ENCODE results near the gene SMPD2.
A peak's percentile ranks its signal among the peaks of the same experiment; 100 is the strongest.

The SMPD2 gene, protein sequence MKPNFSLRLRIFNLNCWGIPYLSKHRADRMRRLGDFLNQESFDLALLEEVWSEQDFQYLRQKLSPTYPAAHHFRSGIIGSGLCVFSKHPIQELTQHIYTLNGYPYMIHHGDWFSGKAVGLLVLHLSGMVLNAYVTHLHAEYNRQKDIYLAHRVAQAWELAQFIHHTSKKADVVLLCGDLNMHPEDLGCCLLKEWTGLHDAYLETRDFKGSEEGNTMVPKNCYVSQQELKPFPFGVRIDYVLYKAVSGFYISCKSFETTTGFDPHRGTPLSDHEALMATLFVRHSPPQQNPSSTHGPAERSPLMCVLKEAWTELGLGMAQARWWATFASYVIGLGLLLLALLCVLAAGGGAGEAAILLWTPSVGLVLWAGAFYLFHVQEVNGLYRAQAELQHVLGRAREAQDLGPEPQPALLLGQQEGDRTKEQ

DNA sequence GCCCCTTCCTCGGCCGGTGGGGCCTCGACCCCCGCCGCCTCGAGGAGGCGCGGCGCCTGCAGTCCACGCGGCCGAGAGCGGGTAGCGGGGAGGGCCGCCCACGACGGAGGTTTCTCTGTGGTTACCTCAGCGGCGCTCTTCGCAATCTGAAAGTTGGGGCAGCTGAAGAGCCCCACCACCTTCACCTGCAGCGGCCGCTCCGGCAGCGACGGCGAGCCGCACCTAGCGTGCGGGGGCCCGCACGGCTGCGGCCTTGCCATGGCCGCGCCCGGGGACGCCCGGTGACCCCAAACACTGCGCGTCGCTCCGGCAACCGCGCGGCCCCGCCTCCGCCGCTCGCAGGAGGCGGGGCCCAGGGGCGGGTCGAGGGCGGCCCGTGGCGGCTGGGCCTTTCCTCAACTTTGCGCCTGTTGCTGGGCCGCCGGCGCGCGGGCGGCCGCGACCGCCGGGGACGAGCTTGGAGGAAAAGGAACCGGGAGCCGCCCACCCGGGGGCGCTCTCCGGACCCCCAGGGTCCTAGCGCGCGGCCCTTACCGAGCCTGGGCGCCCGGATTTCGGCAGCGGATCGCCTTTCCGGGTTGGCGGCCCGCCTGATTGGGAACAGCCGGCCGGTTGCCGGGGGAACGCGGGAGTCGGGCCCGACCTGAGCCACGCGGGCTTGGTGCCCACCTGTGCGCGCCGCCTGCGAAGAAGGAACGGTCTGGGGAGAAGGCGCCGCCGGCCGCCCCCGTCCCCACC, at the start of gene SMPD2, which contains the start of gene PPIL6:
Gene SMPD2 (plus strand): TSS at position 394 of the 738 bp plus-strand sequence. CDS start 398 bp downstream, outside the sequence.
Gene PPIL6 (minus strand): TSS at position 298 of the 738 bp plus-strand sequence. CDS start 38 bp downstream, at position 260.
- DNase-seq, result peak; percentile 77

DNA sequence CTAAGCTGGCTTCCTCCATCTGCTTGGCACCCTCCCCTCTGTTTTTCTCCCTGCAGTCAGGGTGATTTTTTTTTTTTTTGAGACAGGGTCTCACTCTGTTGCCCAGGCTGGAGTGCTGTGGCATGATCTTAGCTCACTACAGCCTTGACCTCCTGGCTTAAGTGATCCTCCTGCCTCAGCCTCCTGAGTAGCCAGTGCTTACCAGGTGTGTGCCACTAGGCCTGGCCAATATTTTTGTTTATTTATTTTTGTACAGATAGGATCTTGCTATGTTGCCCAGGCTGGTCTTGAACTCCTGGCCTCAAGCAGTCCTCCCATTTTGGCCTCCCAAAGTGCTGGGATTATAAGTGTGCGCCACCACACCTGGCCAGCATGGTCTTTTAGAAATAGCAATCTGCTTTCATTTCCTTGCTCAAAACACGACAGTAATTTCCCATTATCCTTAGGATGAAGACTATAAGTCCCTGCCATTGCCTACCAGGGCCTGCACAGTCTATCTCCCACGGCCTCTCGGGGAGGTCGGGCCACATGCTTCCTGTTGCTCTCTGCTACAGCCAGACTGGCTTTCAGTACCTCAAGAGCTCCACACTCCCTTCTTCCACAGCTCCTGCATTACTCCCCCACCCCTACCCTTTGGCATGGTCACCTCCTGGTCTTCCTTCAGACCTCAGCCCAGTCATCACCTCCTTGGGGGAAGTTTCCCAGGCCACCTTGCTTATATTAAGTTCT, 47.2 kb upstream of the SMPD2 start:
- DNase-seq, result no peak

DNA sequence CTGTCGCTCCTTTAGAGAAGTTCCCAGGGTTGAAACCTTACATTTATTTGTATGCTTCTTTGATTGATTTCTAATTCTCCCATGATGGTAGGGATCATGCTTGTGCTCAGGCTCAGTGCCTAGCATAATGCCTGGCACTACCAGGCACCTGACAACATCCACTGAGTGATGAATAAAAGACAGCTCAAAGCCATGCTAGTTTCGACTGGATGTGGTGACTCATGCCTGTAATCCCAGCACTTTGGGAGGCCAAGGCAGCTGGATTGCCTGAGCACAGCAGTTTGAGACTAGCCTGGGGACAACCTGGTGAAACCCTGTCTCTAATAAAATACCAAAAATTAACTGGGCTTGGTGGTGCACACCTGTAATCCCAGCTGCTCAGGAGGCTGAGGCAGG, 46.6 kb upstream of the SMPD2 start:
- DNase-seq, result no peak

DNA sequence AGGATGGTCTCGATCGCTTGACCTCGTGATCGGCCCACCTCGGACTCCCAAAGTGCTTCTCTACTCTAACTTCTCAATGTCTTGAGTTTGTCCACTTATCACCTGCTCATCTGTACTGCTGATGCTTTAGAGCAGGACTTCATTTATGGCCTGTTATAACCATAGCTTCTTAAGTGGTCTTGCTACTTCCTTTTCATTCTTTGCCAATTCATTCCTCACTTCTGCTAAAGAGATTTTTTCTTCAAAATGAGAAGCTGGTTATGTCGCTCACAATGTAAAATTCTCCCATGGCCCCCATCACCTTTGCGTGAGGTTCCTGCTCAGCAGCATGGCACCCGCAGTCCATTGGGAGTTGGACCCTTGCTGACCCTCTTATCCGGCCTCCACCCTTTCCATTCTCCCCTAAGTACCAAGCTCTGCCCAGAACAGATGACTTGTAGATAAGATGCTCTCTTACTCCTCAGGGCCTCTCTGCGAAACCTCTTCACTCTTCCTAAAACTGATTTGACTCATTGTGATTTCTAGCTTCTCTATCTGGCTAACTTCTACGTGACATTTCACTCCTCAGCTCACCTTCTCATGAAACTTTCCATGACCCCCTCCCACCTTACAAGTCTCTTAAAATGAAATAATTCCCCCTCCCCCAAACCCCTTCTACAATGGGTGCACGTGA, 44.3 kb upstream of the SMPD2 start:
- no peak for DNase-seq

DNA sequence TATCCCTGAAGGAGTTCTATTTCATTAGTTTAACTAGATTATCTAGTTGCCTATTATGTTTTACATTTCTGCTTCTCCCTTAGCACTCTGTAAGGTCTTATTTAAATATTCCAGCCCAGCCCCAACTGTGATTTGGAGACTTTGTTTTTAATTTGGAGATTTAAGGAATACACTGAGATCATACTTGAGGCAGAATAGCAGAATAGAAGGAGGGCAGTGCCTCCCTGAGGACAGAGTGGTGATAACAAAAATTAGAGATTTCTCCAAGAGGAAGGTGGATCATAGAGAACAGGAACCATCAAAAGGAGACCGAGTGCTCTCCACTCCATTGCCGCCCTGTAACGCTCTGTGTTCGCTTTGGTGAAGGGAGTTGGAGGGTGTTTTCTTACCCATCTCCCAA, 43.5 kb upstream of the SMPD2 start:
- DNase-seq, result no peak

DNA sequence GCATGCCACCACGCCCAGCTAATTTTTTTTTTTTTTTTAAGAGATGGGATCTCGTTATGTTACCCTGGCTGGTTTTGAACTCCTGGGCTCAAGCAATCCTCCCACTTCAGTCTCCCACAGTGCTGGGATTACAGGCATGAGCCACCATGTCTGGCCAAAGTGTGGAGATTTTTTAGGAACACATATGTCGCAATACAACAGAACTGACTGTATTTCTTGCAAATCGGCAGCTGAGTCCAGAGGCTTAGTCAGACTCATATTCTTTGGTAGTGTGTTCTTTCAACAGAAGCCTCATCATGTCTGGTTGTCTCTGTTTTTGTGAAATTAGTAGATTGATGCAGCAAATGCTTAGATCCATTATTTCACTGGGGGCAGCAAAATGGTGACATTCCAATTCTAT, 34.3 kb upstream of the SMPD2 start:
- no peak for DNase-seq

DNA sequence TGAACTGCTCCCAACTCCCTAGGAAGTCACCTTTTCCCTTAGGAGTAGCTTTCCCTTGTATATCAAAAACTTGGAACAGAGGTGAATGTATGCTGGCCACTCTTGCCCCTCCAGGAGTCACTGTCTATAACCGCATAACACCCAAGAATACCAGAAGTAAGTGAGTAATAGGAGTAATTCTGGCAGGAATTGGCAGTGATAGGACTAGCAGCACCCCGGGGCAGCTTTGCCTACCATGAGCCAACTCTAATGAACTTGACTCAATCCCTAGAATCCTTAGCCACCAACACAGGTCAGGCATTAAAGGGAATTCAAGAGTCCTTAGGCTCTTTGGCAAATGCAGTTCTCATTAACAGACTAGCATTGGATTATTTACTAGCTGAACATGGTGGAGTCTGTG, 29.5 kb upstream of the SMPD2 start:
- DNase-seq, result no peak

DNA sequence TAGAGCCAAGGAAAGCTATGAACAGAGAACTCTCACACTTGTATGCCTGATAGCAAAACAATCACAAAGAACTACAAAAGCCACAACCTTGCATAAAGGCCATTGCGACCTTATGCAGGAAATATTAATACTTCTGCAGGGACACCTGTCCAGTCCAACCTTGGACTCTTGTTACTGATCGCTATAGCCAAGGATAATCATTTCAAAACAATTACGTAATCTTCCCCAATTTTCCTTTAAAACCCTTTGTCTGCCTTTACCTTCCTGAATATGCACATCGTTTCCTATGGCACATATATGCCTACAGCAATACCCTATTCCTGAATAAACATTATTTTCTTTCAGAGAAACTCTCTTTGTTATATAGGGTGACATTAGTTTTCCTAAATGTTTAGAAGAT, 22.9 kb upstream of the SMPD2 start:
- DNase-seq, result no peak

DNA sequence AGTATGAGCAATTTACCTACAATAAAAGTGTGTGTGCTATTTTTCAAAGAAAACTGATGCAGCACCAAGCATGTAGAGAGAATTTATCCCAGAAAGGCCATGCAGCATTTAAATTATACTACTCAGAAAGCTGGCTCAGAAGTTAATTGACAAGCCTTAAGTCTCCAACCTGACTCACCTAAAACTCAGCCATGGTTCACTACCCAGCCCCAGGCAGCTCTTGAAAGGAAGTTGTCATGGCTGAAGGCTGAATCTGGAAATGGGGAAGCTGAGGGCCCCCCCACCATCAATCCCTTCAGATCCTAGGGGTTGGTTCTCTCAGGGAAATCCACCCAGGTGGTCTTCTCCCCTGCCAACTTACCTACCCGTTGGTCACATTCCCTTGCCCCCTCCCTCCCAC, 19.8 kb upstream of the SMPD2 start:
- no peak for DNase-seq

DNA sequence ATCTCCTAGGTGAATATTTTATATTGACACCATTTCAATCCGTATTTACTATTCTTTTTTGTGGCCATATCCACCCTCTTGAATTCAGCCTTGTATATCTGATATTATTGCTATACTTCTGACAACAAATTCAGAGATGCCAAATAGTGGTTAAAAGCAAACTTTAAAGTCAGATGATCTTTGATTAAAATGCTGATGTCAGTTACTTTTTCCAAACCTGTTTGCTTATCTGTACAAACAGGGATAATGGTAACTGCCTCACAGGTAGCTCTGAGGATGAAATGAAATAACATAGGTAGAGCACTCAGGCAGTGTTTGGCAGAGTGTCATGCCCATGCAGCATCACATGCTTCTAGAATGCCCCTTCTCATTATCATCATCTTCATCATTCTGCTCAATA, 19.3 kb upstream of the SMPD2 start:
- no peak for DNase-seq

DNA sequence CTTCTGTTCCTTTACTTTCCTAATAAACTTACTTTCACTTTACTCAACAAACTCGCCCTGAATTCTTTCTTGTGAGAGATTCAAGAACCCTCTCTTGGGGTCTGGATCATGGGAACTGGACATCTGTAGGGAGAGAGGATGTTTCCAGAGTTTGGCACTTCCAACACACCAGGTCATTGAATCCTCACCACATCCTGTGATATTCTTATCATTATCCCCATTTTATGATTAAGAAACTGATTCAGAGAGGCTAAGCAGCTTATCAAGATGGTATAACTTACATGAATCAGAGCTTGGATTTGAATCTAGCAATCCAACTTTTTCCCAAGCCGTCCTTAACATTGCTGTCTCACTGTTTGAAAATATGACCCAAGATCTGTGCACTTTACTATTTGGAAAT, 15.6 kb upstream of the SMPD2 start:
- no peak for DNase-seq

DNA sequence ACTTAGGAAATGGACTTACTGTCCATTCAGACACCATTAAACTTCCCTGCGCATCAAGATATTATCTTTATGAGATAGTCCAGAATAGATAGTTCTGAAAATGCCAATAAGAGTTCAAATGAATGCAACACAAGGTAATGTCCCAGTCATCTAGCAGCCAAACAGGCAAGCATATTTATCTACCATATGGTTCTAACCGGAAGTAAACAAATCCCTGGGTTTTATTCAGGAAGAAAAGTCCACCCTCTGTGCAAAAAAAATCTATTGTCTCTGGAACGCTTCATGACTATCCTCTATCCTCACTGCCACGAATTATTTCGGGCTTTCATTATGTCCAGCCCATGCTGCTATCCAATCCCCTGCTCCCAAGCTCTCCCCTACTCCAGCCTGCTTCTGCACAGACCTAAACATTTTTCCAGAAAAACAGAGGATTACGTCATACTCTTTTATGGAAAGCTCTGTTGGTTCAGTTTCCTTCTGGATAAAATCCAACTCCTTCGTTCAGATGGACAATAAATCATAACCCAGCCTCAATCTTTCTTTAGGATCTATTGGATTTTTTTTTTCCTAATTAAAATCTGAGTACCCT, 11.5 kb upstream of the SMPD2 start:
- no peak for DNase-seq

DNA sequence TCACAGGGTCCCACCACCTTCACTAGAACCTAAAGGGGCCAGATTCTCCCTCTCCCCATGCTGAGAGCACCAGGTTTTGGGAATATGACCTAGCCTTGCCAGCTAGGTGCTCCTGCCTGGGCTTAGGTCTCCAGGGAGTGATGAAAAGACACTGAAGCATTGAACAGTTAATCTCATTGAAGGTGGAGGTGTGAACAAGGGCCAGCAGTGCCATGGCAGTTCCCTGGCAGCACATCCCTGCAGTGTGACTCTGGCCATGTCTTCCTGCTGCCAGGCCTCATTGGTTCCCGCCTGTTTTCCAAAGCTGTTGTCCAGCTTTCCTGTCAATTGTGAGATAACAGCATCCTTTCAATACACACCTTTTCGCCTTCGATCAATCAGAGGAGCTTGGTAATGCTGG, 11.0 kb upstream of the SMPD2 start:
- no peak for DNase-seq

DNA sequence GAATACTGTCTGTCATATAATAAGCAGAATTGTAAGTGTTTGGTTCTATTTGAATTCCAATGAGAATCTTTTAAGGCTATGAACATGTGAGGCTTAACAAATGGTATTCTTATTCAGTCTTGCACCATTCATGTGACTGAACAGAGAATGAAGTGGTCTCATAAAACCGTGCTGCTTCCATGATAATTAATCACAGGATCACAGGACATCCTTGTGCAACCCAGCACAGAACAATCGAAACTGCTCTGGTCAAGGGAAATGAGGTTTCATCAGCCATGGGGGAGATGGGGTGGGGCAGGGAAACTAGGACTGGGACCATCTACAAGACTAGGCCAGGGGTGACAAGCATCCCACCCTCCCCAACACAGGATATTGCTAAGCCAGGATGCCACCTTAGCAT, 6.1 kb upstream of the SMPD2 start:
- DNase-seq, result no peak

DNA sequence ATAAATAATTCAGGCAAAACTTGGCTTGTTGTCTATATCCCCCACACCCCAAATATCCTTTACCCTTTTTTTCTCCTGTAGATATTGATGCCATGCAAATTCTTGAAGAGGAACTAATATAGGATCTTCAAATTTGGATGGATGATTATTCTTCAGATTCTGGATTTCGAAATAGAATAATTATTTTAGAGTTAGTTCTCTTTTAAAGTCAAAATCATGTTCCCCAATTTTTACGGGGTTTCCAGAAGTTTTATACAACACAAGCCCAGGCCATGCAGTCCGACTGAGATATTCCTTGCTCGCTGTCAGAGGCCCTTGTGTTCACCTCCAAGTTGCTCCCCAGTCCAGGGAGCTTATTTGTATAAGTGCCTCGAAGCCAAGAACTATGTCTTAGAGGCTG, 4.5 kb upstream of the SMPD2 start:
- no peak for DNase-seq

DNA sequence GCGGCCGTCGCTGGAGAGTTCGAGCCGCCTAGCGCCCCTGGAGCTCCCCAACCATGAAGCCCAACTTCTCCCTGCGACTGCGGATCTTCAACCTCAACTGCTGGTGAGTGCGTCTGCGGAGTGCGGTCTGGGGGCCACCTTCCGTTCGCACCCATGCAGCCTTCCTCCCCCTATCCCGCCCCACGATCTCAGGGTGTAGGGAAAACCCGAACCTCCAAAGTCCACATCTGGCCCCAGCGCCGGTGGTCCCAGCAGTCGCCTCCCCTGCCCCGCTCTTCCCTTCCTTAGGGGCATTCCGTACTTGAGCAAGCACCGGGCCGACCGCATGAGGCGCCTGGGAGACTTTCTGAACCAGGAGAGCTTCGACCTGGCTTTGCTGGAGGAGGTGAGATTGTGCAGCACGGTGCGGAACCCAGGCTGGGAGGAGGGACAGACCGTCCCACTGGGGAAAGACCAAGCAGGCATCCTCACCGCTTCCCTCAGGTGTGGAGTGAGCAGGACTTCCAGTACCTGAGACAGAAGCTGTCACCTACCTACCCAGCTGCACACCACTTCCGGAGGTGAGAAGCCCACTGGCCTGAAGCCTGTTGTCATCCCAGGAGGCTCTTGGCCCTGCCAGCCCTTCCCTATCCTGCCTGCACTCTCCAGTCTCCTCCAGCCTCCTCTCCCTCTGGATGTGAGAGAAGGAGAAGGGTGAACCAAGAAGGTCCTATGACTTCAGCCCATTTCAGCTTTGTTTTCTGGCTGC, 719 bp downstream of the SMPD2 start:
- DNase-seq, result no peak

DNA sequence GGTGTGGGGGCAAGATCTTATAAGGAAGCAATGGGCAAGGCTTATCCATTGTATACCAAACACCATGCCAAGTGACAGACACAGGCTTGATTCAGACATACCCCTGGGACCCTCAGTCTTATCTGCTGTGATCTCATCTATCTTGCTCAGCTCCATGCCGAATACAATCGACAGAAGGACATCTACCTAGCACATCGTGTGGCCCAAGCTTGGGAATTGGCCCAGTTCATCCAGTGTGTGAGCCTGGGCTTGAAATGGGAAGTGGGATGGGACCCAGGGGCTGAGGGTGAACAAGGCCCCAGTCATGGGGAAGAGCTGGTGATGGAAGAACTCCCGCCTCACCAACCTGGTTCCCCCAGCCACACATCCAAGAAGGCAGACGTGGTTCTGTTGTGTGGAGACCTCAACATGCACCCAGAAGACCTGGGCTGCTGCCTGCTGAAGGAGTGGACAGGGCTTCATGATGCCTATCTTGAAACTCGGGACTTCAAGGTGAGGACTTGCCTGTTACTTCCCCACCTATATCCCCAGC, 1.9 kb downstream of the SMPD2 start:
- DNase-seq, result no peak

DNA sequence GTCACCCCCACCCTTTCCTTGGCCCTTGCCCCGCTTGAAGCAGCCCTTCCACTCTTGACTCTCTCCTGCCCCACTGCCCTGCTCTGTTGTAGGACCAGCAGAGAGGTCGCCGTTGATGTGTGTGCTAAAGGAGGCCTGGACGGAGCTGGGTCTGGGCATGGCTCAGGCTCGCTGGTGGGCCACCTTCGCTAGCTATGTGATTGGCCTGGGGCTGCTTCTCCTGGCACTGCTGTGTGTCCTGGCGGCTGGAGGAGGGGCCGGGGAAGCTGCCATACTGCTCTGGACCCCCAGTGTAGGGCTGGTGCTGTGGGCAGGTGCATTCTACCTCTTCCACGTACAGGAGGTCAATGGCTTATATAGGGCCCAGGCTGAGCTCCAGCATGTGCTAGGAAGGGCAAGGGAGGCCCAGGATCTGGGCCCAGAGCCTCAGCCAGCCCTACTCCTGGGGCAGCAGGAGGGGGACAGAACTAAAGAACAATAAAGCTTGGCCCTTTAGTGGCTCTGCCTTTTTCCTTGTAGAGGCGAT, 3.0 kb downstream of the SMPD2 start:
- DNase-seq, result no peak

DNA sequence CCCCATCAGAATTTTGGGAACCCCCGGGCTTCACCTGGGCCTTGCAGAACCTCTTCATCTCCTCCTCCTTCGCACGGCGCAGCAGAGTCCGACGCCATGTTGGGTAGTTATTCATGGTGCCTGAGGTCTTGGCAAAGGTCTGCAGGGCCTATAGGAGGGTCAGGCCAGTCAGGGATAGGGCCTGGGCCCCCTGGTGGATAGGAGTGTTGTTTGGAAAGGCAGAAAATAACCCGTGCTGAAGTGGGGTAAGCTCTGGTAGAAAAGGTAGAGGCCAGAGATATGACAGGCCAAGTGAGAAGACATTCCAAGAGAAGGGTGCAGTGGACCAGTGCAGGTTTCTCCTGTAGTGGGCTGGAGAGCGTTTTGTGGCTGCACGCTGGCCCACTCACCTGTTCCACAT, 4.9 kb downstream of the SMPD2 start:
- no peak for DNase-seq

DNA sequence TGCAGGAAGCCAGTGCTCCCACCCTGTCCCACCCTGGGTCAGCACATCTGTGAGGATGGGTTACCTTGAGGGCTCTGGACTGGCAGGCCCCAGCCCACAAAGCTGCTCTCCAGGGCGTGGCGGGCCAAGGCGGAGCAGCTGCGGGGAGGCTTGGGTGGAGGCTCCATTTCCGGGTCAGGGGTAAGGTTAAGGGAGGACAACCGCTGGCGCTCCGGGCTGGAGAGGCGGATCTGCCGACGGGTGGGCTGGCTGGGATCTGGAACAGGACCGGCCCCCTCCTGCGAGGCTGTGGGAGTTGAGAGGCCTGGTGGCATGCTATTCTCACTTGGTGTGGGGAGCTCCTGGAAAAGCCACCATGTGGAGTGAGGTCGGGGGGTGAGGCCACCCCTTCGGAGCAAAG, 5.5 kb downstream of the SMPD2 start:
- DNase-seq, result no peak

DNA sequence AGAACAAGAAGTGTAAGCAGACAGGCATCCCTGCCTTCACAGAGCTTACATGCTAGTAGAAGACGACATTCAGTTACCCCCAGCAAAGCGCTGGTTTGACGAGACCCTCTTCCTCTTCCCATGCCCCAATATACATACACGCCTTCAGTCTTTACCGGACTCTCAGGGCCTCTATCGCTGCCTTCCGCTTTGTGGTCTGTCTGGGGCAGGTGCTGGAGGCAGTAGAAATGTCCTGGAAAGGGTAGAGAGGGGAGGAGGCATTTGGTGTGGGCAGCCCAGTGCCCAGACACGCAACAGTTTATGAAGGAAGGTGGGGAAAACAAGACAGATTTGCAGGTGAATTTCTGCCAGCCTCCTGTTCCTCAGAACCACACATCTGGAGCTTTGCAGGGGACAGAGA, 6.0 kb downstream of the SMPD2 start:
- no peak for DNase-seq
